DMS153 (cell line): ENCODE results near the gene NGEF.
"Not testable (repeated sequence)": the region's sequence is repeated elsewhere in the genome, so short reads cannot be mapped to it uniquely, and the experiment has no call there.

ENCODE experiments used
- DNase-seq: peaks from one replicate; lab custom pipeline; 2025; lab: John Stamatoyannopoulos, UW

NGEF gene

GRCh38 chr2:232870766-232871371, 142.2 kb downstream of the NGEF start:
- no peak for DNase-seq

- no peak for DNase-seq
These were observed 142.9 kb downstream of the NGEF start, which contains the start of gene SNORC for GRCh38 chr2:232870018-232870765. TSS of gene SNORC (plus strand) at chr2:232870264. CDS start at chr2:232870342, 78 bp downstream.

- no peak for DNase-seq
These were observed 143.7 kb downstream of the NGEF start for GRCh38 chr2:232869138-232870017.

DNA sequence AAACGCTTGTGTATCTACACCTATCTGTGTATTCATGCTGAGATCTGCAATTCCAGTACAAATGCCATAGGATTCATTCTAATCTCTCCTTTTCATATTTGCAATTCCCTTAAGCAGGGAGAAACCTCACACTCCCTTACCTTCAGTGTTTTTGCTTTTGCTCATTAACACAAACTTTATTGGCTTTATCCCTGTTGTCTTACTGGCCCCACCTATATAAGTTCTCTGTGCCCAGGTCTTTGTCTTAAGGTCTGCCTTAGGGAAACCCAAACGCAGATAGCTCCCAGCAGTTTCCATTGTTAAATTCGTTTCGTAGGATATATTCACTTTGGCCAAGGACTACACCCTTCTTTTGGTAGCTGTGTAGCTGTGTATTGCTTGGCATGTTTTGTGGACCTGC, 147.0 kb downstream of the NGEF start:
- no peak for DNase-seq

GRCh38 chr2:232865165-232865564, 147.9 kb downstream of the NGEF start:
- no peak for DNase-seq

DNA sequence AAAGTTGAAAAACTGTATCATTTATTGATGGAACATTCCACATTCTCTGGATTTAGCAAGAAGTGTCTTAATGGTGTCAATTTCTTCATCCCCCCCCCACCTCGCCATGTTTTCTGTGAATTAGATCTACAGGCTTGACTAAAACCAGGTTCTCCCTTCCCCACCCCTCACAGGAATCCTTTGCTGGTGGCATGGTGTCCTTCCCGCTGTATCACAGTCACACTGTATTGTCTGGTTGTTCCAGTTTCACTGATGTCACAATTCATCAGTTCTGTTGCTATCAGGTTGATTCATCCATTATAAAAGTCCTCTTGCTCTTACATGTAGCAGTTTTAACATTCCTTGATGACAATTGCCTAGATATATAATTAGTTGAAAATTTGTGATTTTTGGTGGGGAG, 149.1 kb downstream of the NGEF start:
- no peak for DNase-seq

GRCh38 chr2:232861353-232861752, 151.7 kb downstream of the NGEF start:
- no peak for DNase-seq

- no peak for DNase-seq
These were observed 152.3 kb downstream of the NGEF start for GRCh38 chr2:232860593-232861241.

DNA sequence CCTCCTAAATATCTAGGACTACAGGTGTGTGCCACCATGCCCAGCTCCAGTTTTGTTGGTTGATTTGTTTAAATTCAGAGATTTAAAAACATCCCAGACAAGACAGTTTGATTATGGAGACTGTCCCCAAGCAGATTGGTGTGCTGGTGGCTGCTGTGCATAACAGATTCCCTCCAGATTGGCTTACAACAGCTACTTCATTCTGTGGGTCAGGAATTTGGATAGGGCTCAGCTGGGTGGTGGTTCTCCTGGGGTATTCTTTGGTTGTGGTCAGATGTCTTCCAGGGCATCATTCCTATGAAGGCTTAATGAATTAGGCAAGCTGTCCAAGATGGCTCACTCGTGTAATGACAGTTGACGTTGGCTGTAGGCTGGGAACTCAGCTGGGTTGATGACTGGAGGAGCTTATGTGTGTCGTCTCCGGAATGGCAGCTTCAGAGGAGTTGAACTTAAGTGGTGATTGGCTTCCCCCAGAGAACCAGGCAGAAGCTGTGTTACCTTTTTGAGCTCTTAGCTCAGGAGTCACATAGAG, 153.6 kb downstream of the NGEF start:
- DNase-seq, result no peak

DNA sequence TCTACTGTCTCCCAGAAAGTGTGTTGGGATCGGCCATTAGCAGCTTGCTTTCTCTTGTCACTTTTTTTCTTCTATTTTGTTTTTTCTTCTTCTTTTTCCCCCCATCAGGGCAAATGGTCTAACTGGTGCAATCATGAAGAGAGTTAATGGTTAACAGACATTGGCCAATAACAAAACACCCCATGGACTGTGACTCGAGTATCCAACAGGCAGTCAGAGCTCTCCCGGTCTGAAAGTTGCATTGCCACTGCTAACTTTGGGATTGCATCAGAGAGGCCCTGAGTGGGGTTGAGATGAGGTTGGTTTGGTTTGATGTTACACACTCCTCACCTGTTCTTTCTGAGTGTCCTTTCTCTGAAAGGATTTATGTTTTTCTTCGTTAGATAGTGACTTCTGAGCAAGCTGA, 155.9 kb downstream of the NGEF start:
- no peak for DNase-seq

DNA sequence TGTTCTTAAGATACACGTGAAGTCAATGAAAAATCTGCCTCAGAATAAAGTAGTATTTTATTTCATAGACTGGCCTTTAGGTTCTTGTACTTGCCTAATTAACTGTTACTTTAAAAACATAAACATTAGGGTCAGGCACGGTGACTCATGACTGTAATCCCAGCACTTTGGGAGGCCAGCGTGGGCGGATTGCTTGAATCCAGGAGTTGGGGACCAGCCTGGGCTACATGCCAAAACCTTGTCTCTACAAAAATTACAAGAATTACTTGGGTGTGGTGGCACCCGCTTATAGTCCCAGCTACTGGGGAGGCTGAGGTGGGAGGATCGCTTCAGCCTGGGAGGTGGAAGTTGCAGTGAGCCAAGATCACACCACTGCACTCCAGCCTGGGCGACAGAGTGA, 159.0 kb downstream of the NGEF start:
- DNase-seq, result no peak

- no peak for DNase-seq
These were observed 160.4 kb downstream of the NGEF start for GRCh38 chr2:232852676-232853075.

DNA sequence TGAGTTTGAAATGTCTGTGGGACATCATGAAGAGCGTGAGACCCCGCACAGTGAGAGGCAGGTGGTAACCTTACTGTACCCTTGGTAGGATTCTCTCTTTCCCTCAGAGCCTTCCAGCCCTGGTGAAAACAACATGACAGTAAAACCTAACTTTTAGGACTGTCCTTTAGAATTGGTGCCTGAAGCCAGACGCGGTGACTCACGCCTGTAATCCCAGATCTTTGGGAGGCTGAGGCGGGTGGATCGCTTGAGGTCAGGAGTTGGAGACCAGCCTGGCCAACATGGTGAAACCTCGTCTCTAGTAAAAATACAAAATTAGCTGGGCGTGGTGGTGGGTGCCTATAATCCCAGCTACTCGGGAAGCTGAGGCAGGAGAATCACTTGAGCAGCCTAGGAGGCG, 161.0 kb downstream of the NGEF start:
- DNase-seq, result not testable (repeated sequence)

DNA sequence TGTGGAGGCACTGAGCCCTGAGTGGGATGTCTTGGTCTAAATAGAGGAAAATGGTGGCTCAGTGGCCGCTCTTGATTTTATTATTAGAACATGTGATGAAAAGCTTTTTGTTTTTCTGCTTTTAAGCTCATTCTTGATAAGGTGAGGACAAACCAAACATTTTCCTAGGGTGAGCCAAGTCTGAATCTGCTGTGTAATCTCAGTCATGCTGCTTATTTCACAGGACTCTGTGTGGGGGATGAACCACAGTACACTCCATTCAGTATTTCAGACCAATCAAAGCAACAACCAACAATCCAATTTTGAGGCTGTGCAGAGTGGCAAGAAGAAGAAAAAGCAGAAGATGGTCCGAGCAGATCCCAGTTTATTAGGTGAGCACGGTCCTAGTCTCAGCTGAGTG, 163.0 kb downstream of the NGEF start:
- DNase-seq, result no peak

DNA sequence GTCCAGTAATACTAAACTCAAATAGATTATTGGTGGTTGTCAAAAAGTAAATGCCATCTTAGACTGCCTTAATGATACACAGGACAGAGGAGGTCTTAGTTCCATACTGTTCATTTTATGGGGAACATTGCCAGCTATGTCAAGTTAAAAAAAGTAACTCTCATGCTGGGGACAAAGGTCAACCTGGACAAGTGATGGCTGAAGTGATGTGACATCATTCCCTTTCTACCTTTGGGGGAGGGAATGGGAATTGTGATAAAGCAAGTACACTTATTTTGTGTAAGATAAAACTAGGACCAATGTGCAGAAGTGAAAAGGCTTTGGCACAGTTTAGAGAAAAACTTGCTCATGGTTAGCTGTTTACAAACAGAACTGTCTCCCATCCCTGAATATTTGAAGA, 167.0 kb downstream of the NGEF start:
- DNase-seq, result no peak

DNA sequence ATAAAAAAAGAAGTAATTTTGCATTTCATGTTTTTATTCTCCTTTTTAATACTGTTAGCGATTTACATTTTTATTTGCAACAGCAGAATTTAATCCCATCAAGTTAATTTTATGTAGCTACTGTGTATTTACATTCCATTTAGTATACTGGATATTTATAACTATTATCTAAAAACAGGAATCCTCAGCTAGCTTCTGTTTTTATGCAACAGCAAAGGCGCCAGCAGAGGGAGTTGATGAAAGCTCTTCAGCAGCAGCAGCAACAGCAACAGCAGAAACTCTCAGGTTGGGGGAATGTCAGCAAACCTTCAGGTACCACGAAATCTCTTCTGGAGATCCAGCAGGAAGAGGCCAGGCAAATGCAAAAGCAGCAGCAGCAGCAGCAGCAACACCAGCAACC, 169.2 kb downstream of the NGEF start:
- no peak for DNase-seq

DNA sequence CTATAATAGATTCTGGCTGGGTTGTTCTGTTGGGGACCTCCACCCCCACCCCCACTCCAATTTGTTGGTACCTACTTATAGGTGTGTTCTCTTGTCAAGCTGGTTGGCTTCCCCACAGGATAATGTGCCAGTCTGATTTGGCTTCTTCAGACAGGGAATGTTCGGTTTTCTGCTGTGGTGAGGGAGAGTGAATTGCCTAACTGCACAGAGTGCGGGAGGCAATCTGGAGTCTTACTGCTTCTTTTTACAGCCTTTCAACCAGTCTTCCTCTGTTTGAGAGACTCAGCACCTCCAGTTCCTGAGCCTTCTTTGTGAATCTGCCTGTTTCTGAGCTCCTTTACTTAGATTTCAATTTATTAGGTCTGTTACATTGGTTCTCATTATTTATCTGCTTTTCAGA, 170.4 kb downstream of the NGEF start:
- DNase-seq, result no peak

DNA sequence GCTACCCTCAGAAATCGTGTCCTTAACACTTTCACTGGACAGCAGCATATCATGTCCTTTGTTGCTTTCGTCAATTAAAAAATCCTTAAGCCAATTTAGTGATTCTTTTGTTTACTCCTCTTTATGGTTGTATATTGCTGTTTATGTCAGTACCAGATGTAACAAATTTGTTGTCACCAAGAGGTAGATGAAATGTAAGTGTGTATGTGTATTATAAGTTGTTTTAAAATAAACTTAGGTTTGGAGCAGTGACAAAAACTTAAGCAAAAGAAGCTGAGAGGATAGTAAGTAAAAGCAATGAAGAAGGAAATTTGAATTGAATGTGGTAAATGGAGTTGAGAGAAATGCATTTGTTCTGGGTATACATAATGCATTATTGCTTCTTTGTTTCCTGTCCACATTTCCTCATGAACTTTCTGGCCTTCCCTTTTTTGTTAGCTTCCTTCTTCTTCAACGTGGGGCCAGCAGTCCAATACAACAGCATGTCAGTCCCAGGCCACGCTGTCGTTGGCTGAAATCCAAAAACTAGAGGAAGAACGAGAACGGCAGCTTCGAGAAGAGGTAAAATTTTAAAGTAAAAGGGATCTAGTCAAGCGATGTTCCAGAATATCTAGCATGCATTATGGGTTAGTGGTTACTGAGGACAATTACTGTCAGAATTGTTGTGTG, 173.5 kb downstream of the NGEF start:
- no peak for DNase-seq

DNA sequence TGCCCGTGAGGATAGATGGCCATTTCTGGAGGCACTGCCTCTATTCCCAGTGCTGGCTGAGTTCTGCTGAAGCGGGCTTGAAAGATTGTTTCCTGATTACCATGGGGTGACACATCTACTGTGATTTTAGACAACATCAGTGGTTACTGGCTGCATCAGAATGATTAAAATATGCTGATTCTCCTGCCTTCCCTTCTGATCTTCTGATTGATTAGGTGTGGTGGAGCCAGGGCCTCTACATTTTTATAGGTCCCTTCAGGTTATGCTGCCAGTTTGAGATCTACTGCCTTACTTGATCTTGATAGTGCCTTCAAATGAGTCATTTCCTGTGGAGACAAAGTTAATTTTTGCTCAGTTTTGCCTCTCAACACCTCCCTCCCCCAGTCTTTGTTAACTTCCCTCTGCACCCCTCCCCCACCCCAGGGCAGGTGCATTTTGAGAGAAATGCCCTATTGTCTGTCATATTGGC, 174.6 kb downstream of the NGEF start:
- no peak for DNase-seq

DNA sequence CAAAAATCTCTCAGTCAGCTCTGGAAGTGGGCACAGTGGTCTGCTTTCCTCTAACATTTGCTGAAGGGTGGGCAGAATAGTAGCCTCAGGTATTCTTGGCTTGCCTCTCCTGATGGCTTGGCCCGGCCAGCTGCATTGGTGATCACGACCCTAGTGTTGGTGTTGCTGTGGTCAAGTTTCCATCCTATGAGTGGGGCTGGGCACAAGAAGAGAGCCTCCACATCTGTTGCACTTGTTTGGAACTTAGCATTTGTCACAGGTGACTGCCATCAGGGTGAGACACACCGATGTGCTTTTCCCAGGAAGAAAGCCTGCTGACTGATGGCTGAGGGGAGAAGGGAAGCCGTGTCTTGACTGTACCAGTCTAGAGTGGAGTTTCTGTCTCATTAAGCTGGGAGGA, 176.1 kb downstream of the NGEF start:
- DNase-seq, result no peak

DNA sequence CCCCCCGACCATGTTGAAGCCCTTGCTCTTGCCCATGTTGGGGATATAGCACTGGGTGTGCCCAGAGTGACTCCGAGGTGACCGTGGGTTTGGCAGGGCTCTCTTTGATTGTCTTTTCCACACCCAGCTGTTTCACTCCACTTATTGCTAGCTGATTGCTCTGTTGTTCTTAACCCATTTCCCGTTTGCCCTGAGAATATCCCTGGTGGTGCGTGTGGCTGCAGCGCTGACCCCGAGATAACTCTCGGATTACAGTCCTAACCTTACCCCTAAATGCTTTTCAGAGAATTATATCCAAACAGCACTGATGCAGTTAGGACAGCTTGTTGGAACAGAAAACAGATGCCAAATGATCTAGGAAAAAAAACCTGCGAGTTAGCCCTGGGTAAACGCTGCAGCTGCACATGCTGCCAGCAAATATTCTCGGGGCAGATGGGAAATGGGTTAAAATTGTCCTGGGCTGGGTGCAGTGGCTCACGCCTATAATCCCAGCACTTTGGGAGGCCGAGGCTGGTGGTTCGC, 177.3 kb downstream of the NGEF start:
- no peak for DNase-seq
